Astrocyte of the spinal cord (primary cell): ENCODE results near the gene KIF25.

ENCODE experiments used
- DNase-seq: peaks from one replicate; pipeline ENCODE4 v3.0.0; 2011; ENCODE audit warnings: low read depth, low spot score
- H3K4me3 ChIP-seq: 2 replicates; pipeline ENCODE4 v1.5.1; 2011; ENCODE audit warnings: low read depth, mild to moderate bottlenecking, low read length, moderate library complexity
- CTCF ChIP-seq: IDR thresholded peaks from 2 replicates; pipeline ENCODE4 v1.5.1; 2012; ENCODE audit warnings: low read depth, mild to moderate bottlenecking, low read length, inconsistent platforms
- in situ Hi-C: cut with HindIII; loops from 2 replicates; pipeline ENCODE4 v1.10.0; 2017; ENCODE audit warnings: low sequenced_read_pairs

KIF25 gene

GRCh38 chr6:168055696-168056489 is 58.4 kb downstream of the KIF25 start:
- in situ Hi-C loops: no loop called here
- no peak for DNase-seq
- no peak overlapping the region for H3K4me3 ChIP-seq
- TF ChIP-seq CTCF: no peak

- TF ChIP-seq CTCF: no peak
- in situ Hi-C loops: no loop called here
- no peak for DNase-seq
- H3K4me3 ChIP-seq: no peak overlapping the region
Observed at GRCh38 chr6:168056892-168057527, 59.5 kb downstream of the KIF25 start.

- no peak overlapping the region for H3K4me3 ChIP-seq
- in situ Hi-C loops: no loop called here
- no peak for TF ChIP-seq CTCF
- DNase-seq: no peak
Observed at GRCh38 chr6:168057836-168058235, 60.4 kb downstream of the KIF25 start.

- no peak for TF ChIP-seq CTCF
- no peak overlapping the region for H3K4me3 ChIP-seq
- in situ Hi-C loops: no loop called here
- no peak for DNase-seq
Observed at GRCh38 chr6:168058691-168059551, 61.5 kb downstream of the KIF25 start.

- peak; percentile 37 for DNase-seq
- peak; percentile 66 for TF ChIP-seq CTCF
- H3K4me3 ChIP-seq: no peak overlapping the region
- in situ Hi-C loops: no loop called here
Observed at GRCh38 chr6:168060521-168060931, 63.1 kb downstream of the KIF25 start.
